ENCODE measurements around the gene ORM2. TPM values are rescaled to one million over a fixed set of nuclear protein-coding genes. Genes with fewer than 3 reads are reported as not detected.

Gene ORM2
- total RNA-seq, 4 donors from 2014 or later = not detected

DNA sequence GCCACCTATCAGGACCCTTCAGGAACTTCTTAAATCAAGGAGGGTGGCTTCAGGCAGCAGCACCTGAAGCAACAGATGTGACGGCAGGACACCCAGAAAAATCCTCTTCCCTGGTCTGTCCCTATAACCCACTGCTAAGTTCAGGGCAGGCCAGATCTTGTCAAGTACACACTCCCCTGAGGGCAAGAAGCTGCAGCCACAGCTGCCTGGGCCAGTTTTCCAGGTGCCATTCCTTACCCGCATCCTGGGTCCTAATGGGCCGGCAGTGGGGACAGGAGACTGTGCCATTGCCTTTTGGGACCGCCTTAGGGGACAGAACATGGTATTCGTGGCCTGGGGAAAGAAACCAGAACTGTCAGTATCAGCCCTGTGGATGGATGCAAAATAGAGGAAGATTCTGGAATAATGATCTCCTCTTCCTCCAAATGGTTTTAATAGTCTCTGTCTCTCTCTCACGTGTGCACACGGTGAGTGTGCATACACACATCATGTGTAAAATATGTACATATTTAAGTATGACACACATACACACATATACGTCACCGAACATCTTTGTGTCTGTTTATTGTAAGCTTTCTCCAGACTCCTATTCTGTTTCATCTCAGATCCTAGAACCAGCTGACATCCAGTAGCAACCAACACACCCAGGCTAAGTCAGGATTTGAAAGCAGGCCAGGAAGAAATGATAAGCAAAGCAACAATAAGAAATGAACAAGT lies 14.0 kb downstream of the ORM2 start:
- WGBS, 2 donors = 66 to 78% methylated on average over 9 of the region's 9 CpGs
- intact Hi-C loops (cut with DNase I) = no loop called here
- no peak overlapping the region for H3K4me3 ChIP-seq
- no peak overlapping the region for H3K27ac ChIP-seq
- H3K27me3 ChIP-seq = no peaks in the 10 kb centered on the region
- H3K36me3 ChIP-seq = peaks cover 53 to 100% (median 70%) of the 10 kb centered on the region in 3 donors
- peaks cover 0 to 10% (median 3%) of the 10 kb centered on the region in 3 donors for H3K4me1 ChIP-seq
- DNase-seq = no peak
- no peak for TF ChIP-seq POLR2A (IDR thresholded peaks at IDR 0.05)
- TF ChIP-seq, protein P1, sequence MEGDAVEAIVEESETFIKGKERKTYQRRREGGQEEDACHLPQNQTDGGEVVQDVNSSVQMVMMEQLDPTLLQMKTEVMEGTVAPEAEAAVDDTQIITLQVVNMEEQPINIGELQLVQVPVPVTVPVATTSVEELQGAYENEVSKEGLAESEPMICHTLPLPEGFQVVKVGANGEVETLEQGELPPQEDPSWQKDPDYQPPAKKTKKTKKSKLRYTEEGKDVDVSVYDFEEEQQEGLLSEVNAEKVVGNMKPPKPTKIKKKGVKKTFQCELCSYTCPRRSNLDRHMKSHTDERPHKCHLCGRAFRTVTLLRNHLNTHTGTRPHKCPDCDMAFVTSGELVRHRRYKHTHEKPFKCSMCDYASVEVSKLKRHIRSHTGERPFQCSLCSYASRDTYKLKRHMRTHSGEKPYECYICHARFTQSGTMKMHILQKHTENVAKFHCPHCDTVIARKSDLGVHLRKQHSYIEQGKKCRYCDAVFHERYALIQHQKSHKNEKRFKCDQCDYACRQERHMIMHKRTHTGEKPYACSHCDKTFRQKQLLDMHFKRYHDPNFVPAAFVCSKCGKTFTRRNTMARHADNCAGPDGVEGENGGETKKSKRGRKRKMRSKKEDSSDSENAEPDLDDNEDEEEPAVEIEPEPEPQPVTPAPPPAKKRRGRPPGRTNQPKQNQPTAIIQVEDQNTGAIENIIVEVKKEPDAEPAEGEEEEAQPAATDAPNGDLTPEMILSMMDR (IDR thresholded peaks at IDR 0.05) = no peak
- no peaks in the 10 kb centered on the region for H3K9me3 ChIP-seq

DNA sequence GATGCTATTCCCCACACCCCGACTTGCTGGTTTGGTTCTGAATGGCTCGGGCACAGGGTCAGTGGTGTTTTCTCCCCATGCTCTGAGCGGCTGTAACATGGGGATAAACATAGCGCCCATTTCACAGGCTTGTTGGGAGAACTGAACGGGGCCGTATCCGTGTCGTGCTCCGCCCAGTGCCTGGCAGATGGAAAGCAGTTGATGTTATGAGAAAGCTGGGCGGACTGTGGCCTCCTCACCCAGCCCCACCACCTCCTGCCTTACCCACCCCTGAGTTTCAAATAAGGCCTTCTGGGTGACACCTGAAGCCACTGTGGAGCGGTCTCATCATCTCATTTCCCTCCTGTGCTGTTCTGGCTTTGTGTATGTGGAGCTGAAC lies 14.5 kb downstream of the ORM2 start:
- TF ChIP-seq POLR2A (IDR thresholded peaks at IDR 0.05) = no peak
- TF ChIP-seq, protein P1 (IDR thresholded peaks at IDR 0.05) = no peak

DNA sequence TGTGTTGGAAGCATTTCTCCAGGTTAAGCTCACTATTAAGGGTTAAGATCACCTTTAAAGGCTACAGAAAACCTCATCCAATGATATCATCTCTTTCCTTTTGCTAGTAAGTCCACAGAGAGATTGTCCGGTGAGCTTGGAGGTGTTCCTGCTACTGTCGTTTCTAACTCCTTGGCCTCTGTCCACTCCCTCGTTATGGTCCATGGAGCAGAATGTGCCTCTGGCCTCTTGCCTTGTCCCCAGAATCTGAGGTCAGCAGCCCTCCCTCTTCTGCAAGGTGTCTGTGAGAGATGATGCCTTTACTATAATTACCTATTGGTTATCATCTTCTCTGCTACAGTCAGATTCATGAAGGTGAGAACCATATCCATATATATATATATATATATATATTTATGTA lies 15.0 kb downstream of the ORM2 start:
- no peak overlapping the region for H3K4me3 ChIP-seq
- H3K27me3 ChIP-seq = no peaks in the 10 kb centered on the region
- no peak for DNase-seq
- 34 to 50% methylated on average over 3 of the region's 3 CpGs for WGBS, 2 donors
- H3K36me3 ChIP-seq = peaks cover 48 to 100% (median 65%) of the 10 kb centered on the region in 3 donors
- no peak for TF ChIP-seq POLR2A (IDR thresholded peaks at IDR 0.05)
- TF ChIP-seq, protein P1 (IDR thresholded peaks at IDR 0.05) = no peak
- H3K27ac ChIP-seq = no peak overlapping the region
- intact Hi-C loops (cut with DNase I) = no loop called here
- H3K4me1 ChIP-seq = peaks cover 7 to 21% (median 12%) of the 10 kb centered on the region in 3 donors
- no peaks in the 10 kb centered on the region for H3K9me3 ChIP-seq

More for the DNA sequence above, 14.5 kb downstream of the ORM2 start:
- H3K9me3 ChIP-seq = no peaks in the 10 kb centered on the region
- no peak overlapping the region for H3K4me3 ChIP-seq
- H3K36me3 ChIP-seq = peaks cover 53 to 100% (median 70%) of the 10 kb centered on the region in 3 donors
- 95 to 96% methylated on average over 8 to 11 of the region's 11 CpGs for WGBS, 2 donors
- H3K27me3 ChIP-seq = no peaks in the 10 kb centered on the region
- intact Hi-C loops (cut with DNase I) = no loop called here
- no peak overlapping the region for H3K27ac ChIP-seq
- no peak for DNase-seq
- peaks cover 2 to 16% (median 7%) of the 10 kb centered on the region in 3 donors for H3K4me1 ChIP-seq

DNA sequence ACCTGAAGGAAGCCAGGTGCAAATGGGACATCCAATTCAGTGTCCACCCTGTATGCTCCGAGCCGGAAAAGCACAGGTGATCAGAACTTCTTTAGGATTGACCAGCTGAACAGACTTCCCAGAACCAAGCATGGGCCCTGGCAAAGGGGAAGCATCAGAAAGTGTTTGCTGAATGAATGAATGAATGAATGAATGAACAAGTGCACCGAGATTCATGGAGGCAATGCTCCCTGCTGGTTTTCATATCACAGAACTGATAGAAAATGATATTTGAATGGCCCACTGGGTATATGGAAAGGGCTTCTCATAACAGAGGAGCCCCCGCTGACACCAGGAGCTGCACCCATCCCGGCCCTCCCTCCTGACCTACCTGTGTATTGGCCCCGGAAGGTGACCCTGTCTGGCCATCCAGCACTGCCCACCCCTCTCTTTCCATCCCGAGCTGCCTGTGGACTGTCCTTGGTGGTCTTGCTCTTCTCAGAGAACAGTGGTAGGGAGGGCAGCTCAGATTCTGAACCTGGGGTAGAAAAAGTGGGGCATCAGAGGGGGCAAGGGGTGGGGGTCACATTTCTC lies 15.9 kb downstream of the ORM2 start:
- Histone ChIP-seq H3K27me3 (no peaks in the 10 kb centered on the region), H3K36me3 (peaks cover 48 to 100% (median 58%) of the 10 kb centered on the region in 3 donors), H3K9me3 (no peaks in the 10 kb centered on the region), H3K4me1 (peaks cover 8 to 26% (median 13%) of the 10 kb centered on the region in 3 donors), H3K4me3 (no peak overlapping the region), H3K27ac (no peak overlapping the region)
- intact Hi-C loops (cut with DNase I) = no loop called here
- 84 to 94% methylated on average over 6 to 7 of the region's 7 CpGs for WGBS, 2 donors
- no peak for TF ChIP-seq POLR2A (IDR thresholded peaks at IDR 0.05)
- DNase-seq = no peak

DNA sequence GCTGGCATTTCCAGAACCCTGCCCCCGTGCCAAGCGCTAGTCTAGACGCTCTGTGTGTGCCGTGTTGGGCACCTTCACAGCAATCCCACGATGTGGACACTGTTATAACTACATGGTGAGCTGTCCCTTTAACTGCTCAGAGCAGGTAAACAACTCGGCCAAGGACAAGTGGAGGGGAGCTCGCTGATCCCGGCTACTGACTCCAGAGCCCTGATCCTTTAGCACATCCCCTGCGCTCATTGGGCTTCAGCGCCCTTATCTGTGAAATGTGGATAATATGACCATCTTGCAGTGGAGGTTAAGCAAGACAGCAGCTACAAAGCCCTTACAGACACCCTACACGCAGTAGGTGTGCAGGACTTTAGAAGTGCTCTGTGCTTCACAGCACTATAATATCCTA lies 16.5 kb downstream of the ORM2 start:
- TF ChIP-seq, protein P1 (IDR thresholded peaks at IDR 0.05) = no peak
- TF ChIP-seq POLR2A (IDR thresholded peaks at IDR 0.05) = no peak
- H3K27me3 ChIP-seq = no peaks in the 10 kb centered on the region
- no peak overlapping the region for H3K4me3 ChIP-seq
- no peak for DNase-seq
- H3K9me3 ChIP-seq = no peaks in the 10 kb centered on the region
- H3K36me3 ChIP-seq = peaks cover 43 to 100% (median 56%) of the 10 kb centered on the region in 3 donors
- no peak overlapping the region for H3K27ac ChIP-seq
- intact Hi-C loops (cut with DNase I) = no loop called here
- peaks cover 8 to 26% (median 13%) of the 10 kb centered on the region in 3 donors for H3K4me1 ChIP-seq
- WGBS, 2 donors = 84 to 97% methylated on average over 5 to 6 of the region's 11 CpGs

Measured in esophagus squamous epithelium (tissue), 5 donors.